Astrocyte (in vitro differentiated cells and primary cell): Measurements from ENCODE around the gene NAV1.

Source experiments
- EZH2 ChIP-seq: IDR thresholded peaks from 2 replicates; pipeline ENCODE4 v1.6.1; 2012; ENCODE audit warnings: mild to moderate bottlenecking, low read length, inconsistent platforms; ENCODE audit not compliant: insufficient read depth
- TF ChIP-seq, protein P1 (sequence below): IDR thresholded peaks from 2 replicates; pipeline ENCODE4 v1.5.1; 2011; ENCODE audit warnings: low read depth, mild to moderate bottlenecking, inconsistent platforms, low read length, moderate library complexity; ENCODE audit not compliant: insufficient read depth

DNA sequence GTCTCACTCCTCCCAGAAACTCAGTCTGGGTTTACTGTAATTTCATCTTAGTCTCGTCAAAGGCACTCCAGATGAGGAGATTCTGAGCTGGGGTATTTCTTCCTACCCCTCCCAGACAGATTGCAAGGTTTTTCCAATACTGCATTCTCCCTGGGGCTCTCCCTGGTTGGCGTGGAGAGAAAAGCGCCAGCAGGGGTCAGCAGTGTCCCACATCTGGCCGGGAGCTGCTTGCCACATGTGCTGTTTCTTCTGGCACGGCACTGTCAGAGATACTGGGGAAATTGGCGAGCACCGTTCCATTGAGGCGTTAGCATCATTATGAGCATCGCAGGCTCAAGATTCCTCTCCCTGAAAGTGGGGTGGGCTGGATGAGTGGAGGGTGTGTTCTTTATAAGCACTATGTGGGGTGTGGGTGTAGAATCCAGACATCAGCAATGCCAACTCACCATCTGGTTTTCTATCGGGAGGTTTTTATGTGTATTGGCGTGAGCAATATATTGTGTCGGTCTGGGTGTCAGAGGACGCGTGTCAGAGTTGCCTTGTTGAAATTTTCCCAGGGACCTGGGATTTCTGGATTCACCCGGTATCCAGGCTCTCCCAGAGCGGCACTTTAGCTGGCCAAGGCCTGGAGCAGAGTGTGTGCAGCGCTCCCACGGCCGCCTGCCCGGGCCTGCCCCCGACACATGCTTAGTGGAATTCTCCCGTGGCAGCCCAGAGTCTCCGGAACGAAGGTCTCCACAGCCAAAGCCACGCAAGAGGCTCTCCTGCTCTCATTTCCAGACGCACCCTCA lies 8.0 kb upstream of the NAV1 start:
- TF ChIP-seq, protein P1, sequence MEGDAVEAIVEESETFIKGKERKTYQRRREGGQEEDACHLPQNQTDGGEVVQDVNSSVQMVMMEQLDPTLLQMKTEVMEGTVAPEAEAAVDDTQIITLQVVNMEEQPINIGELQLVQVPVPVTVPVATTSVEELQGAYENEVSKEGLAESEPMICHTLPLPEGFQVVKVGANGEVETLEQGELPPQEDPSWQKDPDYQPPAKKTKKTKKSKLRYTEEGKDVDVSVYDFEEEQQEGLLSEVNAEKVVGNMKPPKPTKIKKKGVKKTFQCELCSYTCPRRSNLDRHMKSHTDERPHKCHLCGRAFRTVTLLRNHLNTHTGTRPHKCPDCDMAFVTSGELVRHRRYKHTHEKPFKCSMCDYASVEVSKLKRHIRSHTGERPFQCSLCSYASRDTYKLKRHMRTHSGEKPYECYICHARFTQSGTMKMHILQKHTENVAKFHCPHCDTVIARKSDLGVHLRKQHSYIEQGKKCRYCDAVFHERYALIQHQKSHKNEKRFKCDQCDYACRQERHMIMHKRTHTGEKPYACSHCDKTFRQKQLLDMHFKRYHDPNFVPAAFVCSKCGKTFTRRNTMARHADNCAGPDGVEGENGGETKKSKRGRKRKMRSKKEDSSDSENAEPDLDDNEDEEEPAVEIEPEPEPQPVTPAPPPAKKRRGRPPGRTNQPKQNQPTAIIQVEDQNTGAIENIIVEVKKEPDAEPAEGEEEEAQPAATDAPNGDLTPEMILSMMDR: peak; percentile 89
- no peak for TF ChIP-seq EZH2
